IMR-90 (cell line): ENCODE results near the gene DENND1A. TPM values are rescaled to one million over a fixed set of nuclear protein-coding genes. Genes with fewer than 3 reads are reported as not detected.
A peak's percentile ranks its signal among the peaks of the same experiment; 100 is the strongest.

Experiments
- ATAC-seq: fragments of 200-7000 bp; cut with Tn5 transposase; 2 replicates; pipeline ENCODE4 v1.9.1; 2020; ENCODE audit warnings: low read depth, mild to moderate bottlenecking, moderate library complexity
- BruUV-seq: library from RNA; stranded (reverse); fragments of 400-500 nt; replicated peaks from 2 replicates; lab custom pipeline; 2021; lab: Mats Ljungman, UMichigan
- CTCF ChIA-PET: fragments of 300-600 bp; formaldehyde crosslinking; extraction: SDS; loops from one replicate; lab custom pipeline; 2021; ENCODE audit warnings: antibody characterized with exemption; lab: Yijun Ruan, JAX
- POLR2A ChIA-PET: fragments of 300-600 bp; sonication (Branson Sonifier 250); formaldehyde crosslinking; loops from one replicate; lab custom pipeline; 2022; ENCODE audit warnings: antibody characterized with exemption; ENCODE audit not compliant: unreplicated experiment; lab: Charles Lee
- DNase-seq: peaks from one replicate; pipeline ENCODE4 v3.0.0; 2013
- H2AFZ ChIP-seq: replicated peaks from 2 replicates; pipeline ENCODE3; 2013; ENCODE audit warnings: low read length, mild to moderate bottlenecking; ENCODE audit not compliant: poor library complexity
- H2AK5ac ChIP-seq: 2 replicates; pipeline ENCODE4 v1.6.1; 2013; ENCODE audit warnings: low read depth, low read length, inconsistent platforms
- H2AK9ac ChIP-seq: replicated peaks from 2 replicates; pipeline ENCODE3; 2013; ENCODE audit warnings: mild to moderate bottlenecking, low read depth, low read length, moderate library complexity; ENCODE audit not compliant: poor library complexity
- H2BK120ac ChIP-seq: 2 replicates; pipeline ENCODE4 v1.6.1; 2013; ENCODE audit warnings: low read depth, low read length, inconsistent platforms
- H2BK15ac ChIP-seq: 3 replicates; pipeline ENCODE4 v1.6.1; 2013; ENCODE audit warnings: low read depth, low read length, inconsistent platforms
- H2BK20ac ChIP-seq: 2 replicates; pipeline ENCODE4 v1.6.1; 2013; ENCODE audit warnings: low read depth, mild to moderate bottlenecking, inconsistent platforms, low read length, moderate library complexity
- H2BK5ac ChIP-seq: 2 replicates; pipeline ENCODE4 v1.6.1; 2013; ENCODE audit warnings: mild to moderate bottlenecking, low read depth, low read length, inconsistent platforms; ENCODE audit not compliant: poor library complexity, severe bottlenecking
- H3K14ac ChIP-seq: replicated peaks from 2 replicates; pipeline ENCODE4 v1.6.1; 2013; ENCODE audit warnings: low read depth, low read length, inconsistent platforms
- H3K18ac ChIP-seq: 2 replicates; pipeline ENCODE4 v1.6.1; 2013; ENCODE audit warnings: low read depth, low read length, control low read depth
- H3K23ac ChIP-seq: 2 replicates; pipeline ENCODE4 v1.6.1; 2013; ENCODE audit warnings: low read depth, low read length, inconsistent platforms
- H3K27ac ChIP-seq: 2 replicates; pipeline ENCODE4 v1.5.1; 2013; ENCODE audit warnings: mild to moderate bottlenecking, control low read depth, low read length; ENCODE audit not compliant: insufficient read depth
- H3K27me3 ChIP-seq: 2 replicates; pipeline ENCODE4 v1.6.1; 2013; ENCODE audit warnings: low read length; ENCODE audit not compliant: control insufficient read depth, insufficient read depth
- H3K36me3 ChIP-seq: 2 replicates; pipeline ENCODE4 v1.6.1; 2013; ENCODE audit warnings: low read length, mixed read lengths; ENCODE audit not compliant: control insufficient read depth, insufficient read depth
- H3K4ac ChIP-seq: 2 replicates; pipeline ENCODE4 v1.6.1; 2013; ENCODE audit warnings: low read depth, low read length, inconsistent platforms
- H3K4me1 ChIP-seq: 2 replicates; pipeline ENCODE4 v1.6.1; 2013; ENCODE audit warnings: low read length, mixed read lengths; ENCODE audit not compliant: control insufficient read depth, insufficient read depth
- H3K4me2 ChIP-seq: 2 replicates; pipeline ENCODE4 v1.6.1; 2013; ENCODE audit warnings: low read depth, mild to moderate bottlenecking, control low read depth, low read length, moderate library complexity
- H3K4me3 ChIP-seq: 2 replicates; pipeline ENCODE4 v1.5.1; 2013; ENCODE audit warnings: low read depth, mild to moderate bottlenecking, control low read depth, low read length, moderate library complexity; ENCODE audit not compliant: insufficient read depth
- H3K56ac ChIP-seq: 2 replicates; pipeline ENCODE4 v1.6.1; 2013; ENCODE audit warnings: low read length, inconsistent platforms; ENCODE audit not compliant: insufficient read depth; ENCODE audit errors: extremely low read depth
- H3K79me1 ChIP-seq, 2 experiments: 2 replicates each; pipeline ENCODE4 v1.6.1; 2013; ENCODE audit warnings: low read length in 2 of 2, inconsistent platforms in 1 of 2, low read depth in 1 of 2
- H3K9ac ChIP-seq: 2 replicates; pipeline ENCODE4 v1.6.1; 2013; ENCODE audit warnings: low read depth, low read length, control low read depth
- H3K9me1 ChIP-seq: 2 replicates; pipeline ENCODE4 v1.6.1; 2013; ENCODE audit warnings: low read length, inconsistent platforms; ENCODE audit not compliant: insufficient read depth
- H3K9me3 ChIP-seq: 2 replicates; pipeline ENCODE4 v1.6.1; 2013; ENCODE audit warnings: low read length; ENCODE audit not compliant: control insufficient read depth, insufficient read depth
- H4K20me1 ChIP-seq: 2 replicates; pipeline ENCODE4 v1.6.1; 2013; ENCODE audit warnings: low read length, inconsistent platforms; ENCODE audit not compliant: insufficient read depth
- H4K5ac ChIP-seq: 2 replicates; pipeline ENCODE4 v1.6.1; 2013; ENCODE audit warnings: mild to moderate bottlenecking, low read depth, low read length, control low read depth
- H4K8ac ChIP-seq, 2 experiments: 2 replicates each; pipeline ENCODE4 v1.6.1; 2013; ENCODE audit warnings: low read depth in 2 of 2, low read length in 2 of 2, control low read depth in 1 of 2, inconsistent platforms in 1 of 2
- H4K91ac ChIP-seq: 2 replicates; pipeline ENCODE4 v1.6.1; 2013; ENCODE audit warnings: low read depth, low read length, inconsistent platforms; ENCODE audit not compliant: insufficient read depth
- BHLHE40 ChIP-seq: fragments of 150-350 bp; IDR thresholded peaks from 2 replicates; pipeline ENCODE4 v1.6.1; 2016; ENCODE audit warnings: mild to moderate bottlenecking, low read depth, low read length
- CEBPB ChIP-seq: IDR thresholded peaks from 2 replicates; pipeline ENCODE4 v1.6.1; 2012; ENCODE audit warnings: low read depth, low read length, improper control_type of control experiment
- CHD1 ChIP-seq: IDR thresholded peaks from 2 replicates; pipeline ENCODE4 v1.6.1; 2012; ENCODE audit warnings: low read depth, low read length, improper control_type of control experiment
- FOS ChIP-seq: fragments of 150-350 bp; IDR thresholded peaks from 2 replicates; pipeline ENCODE4 v1.6.1; 2016; ENCODE audit warnings: low read depth, low read length
- MAFK ChIP-seq: IDR thresholded peaks from 2 replicates; pipeline ENCODE4 v1.6.1; 2012; ENCODE audit warnings: low read depth, low read length, improper control_type of control experiment
- MAZ ChIP-seq: IDR thresholded peaks from 2 replicates; pipeline ENCODE4 v1.6.1; 2012; ENCODE audit warnings: low read depth, mild to moderate bottlenecking, low read length, improper control_type of control experiment, moderate library complexity, borderline replicate concordance
- MXI1 ChIP-seq: IDR thresholded peaks from 2 replicates; pipeline ENCODE4 v1.6.1; 2012; ENCODE audit warnings: low read depth, mild to moderate bottlenecking, low read length, moderate library complexity, borderline replicate concordance
- NFE2L2 ChIP-seq: fragments of 150-350 bp; IDR thresholded peaks from 2 replicates; pipeline ENCODE4 v1.6.1; 2016; ENCODE audit warnings: low read depth, mild to moderate bottlenecking, low read length
- POLR2A ChIP-seq: IDR thresholded peaks from 2 replicates; pipeline ENCODE4 v1.6.1; 2012; ENCODE audit warnings: mild to moderate bottlenecking, low read depth, low read length
- RAD21 ChIP-seq: IDR thresholded peaks from 2 replicates; pipeline ENCODE4 v1.6.1; 2012; ENCODE audit warnings: low read length, improper control_type of control experiment
- RCOR1 ChIP-seq: IDR thresholded peaks from 2 replicates; pipeline ENCODE4 v1.6.1; 2012; ENCODE audit warnings: mild to moderate bottlenecking, low read length, improper control_type of control experiment; ENCODE audit not compliant: insufficient replicate concordance
- RFX5 ChIP-seq: IDR thresholded peaks from 2 replicates; pipeline ENCODE4 v1.8.0; 2012; ENCODE audit warnings: low read depth, mild to moderate bottlenecking, low read length, moderate library complexity
- SMC3 ChIP-seq: fragments of 150-350 bp; IDR thresholded peaks from 2 replicates; pipeline ENCODE4 v1.6.1; 2016; ENCODE audit warnings: low read depth, mild to moderate bottlenecking, antibody characterized with exemption, low read length, moderate library complexity
- WGBS, 2 experiments: methylation state at CpG; one replicate each; pipeline versions ENCODE4 v1.1.5 to v1.1.7; 2013; ENCODE audit warnings: missing lambda C conversion rate in 2 of 2; ENCODE audit not compliant: insufficient read length in 1 of 2; ENCODE audit errors: extremely low coverage in 2 of 2; 5-methylcytosine and 5-hydroxymethylcytosine counted together
- dilution Hi-C: fragments of 300-500 bp; cut with HindIII; formaldehyde crosslinking; loops from one replicate; pipeline ENCODE4 v1.14.3; 2018; ENCODE audit warnings: low sequenced_read_pairs; ENCODE audit not compliant: unreplicated experiment
- in situ Hi-C: fragments of 300-500 bp; cut with MboI; formaldehyde crosslinking; loops from 3 replicates; pipeline ENCODE4 v1.14.3; 2019; ENCODE audit warnings: low sequenced_read_pairs, inconsistent platforms, mixed read lengths
- intact Hi-C: fragments of 100-400 bp; cut with micrococcal nuclease; formaldehyde crosslinking; loops from 2 replicates; pipeline ENCODE4 v1.10.0; 2022
- polyA plus RNA-seq, 3 experiments: library from polyadenylated mRNA; depleted of rRNA; stranded (reverse); fragments of >200 nt; gene quantifications; 2 replicates each; pipeline ENCODE4 v1.2.3, GENCODE V29; 2012; ENCODE audit warnings: low replicate concordance in 1 of 3
- total RNA-seq: library from RNA; depleted of rRNA; stranded (reverse); fragments of >200 nt; gene quantifications from 2 replicates; pipeline ENCODE4 v1.2.3, GENCODE V29; 2012
- TF ChIP-seq, protein P1 (sequence below): fragments of 150-350 bp; IDR thresholded peaks from 2 replicates; pipeline ENCODE4 v1.6.1; 2017; ENCODE audit warnings: mild to moderate bottlenecking, antibody characterized with exemption, low read length, low read depth
- TF ChIP-seq, protein P2 (sequence below): conservative IDR thresholded peaks from 2 replicates; pipeline ENCODE4 v1.5.1; 2012; ENCODE audit warnings: mild to moderate bottlenecking, low read depth, low read length, improper control_type of control experiment
- TF ChIP-seq, protein P3 (sequence below): fragments of 150-350 bp; IDR thresholded peaks from 2 replicates; pipeline ENCODE4 v1.6.1; 2016; ENCODE audit warnings: low read depth, mild to moderate bottlenecking, low read length, moderate library complexity, borderline replicate concordance

The DENND1A gene
- total and polyA plus RNA-seq, 2 of the 4 experiments (the other 2 are of a cell fraction), result 21.4 to 27.6 TPM

DNA sequence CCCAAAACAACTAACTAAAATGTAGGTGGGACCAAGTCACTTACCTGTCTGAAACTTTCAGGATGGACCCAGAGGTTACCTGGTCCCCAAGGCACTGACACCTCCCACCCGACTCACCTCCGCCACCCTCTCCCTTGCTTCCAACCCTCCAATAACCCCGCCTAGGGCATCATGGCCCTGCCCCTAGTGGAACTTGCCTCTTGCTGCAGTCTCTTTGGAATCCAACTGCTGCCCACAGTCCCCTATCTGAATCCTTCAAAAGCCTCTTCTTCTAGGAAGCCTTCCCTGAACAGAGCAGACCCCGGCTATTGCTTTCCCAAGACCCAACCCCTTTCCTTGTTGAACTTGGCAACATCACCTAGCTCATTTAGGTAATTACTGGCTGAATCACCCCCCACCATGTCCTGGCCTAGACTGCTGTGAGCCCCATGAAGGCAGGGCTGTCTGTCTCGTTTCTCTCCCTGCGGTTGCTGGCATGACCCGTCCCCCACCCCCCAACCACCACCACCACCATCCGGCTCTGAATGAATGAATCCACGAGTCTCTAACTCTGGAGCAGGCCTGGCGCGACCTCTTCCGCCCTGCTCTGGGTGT is 564.5 kb downstream of the DENND1A start:
- H4K8ac ChIP-seq, result no peak overlapping the region
- H2AK5ac ChIP-seq, result no peak overlapping the region
- no peak overlapping the region for H3K14ac ChIP-seq
- TF ChIP-seq, protein P1, sequence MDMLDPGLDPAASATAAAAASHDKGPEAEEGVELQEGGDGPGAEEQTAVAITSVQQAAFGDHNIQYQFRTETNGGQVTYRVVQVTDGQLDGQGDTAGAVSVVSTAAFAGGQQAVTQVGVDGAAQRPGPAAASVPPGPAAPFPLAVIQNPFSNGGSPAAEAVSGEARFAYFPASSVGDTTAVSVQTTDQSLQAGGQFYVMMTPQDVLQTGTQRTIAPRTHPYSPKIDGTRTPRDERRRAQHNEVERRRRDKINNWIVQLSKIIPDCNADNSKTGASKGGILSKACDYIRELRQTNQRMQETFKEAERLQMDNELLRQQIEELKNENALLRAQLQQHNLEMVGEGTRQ, result no peak
- no peak for TF ChIP-seq CHD1
- TF ChIP-seq MAZ, result no peak
- no peak for TF ChIP-seq NFE2L2
- TF ChIP-seq CEBPB, result no peak
- TF ChIP-seq, protein P2, sequence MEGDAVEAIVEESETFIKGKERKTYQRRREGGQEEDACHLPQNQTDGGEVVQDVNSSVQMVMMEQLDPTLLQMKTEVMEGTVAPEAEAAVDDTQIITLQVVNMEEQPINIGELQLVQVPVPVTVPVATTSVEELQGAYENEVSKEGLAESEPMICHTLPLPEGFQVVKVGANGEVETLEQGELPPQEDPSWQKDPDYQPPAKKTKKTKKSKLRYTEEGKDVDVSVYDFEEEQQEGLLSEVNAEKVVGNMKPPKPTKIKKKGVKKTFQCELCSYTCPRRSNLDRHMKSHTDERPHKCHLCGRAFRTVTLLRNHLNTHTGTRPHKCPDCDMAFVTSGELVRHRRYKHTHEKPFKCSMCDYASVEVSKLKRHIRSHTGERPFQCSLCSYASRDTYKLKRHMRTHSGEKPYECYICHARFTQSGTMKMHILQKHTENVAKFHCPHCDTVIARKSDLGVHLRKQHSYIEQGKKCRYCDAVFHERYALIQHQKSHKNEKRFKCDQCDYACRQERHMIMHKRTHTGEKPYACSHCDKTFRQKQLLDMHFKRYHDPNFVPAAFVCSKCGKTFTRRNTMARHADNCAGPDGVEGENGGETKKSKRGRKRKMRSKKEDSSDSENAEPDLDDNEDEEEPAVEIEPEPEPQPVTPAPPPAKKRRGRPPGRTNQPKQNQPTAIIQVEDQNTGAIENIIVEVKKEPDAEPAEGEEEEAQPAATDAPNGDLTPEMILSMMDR, result no peak
- no peak for TF ChIP-seq RCOR1
- TF ChIP-seq BHLHE40, result no peak
- TF ChIP-seq MXI1, result no peak
- TF ChIP-seq RFX5, result no peak
- TF ChIP-seq, protein P3, sequence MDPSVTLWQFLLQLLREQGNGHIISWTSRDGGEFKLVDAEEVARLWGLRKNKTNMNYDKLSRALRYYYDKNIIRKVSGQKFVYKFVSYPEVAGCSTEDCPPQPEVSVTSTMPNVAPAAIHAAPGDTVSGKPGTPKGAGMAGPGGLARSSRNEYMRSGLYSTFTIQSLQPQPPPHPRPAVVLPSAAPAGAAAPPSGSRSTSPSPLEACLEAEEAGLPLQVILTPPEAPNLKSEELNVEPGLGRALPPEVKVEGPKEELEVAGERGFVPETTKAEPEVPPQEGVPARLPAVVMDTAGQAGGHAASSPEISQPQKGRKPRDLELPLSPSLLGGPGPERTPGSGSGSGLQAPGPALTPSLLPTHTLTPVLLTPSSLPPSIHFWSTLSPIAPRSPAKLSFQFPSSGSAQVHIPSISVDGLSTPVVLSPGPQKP, result no peak
- TF ChIP-seq MAFK, result no peak
- TF ChIP-seq SMC3, result no peak
- TF ChIP-seq RAD21, result no peak
- TF ChIP-seq POLR2A, result no peak
- TF ChIP-seq FOS, result no peak
- POLR2A ChIA-PET, result no interaction called here
- DNase-seq (no peak), ATAC-seq (no peak)
- in situ Hi-C loops (no loop called here), dilution Hi-C loops (no loop called here), intact Hi-C loops (no loop called here)
- H3K4me1 ChIP-seq, result peaks cover 8% of the 10 kb centered on the region; the same call in 1 of the 2 replicates
- H3K18ac ChIP-seq, result no peak overlapping the region
- no peaks in the 10 kb centered on the region for H4K20me1 ChIP-seq
- H3K9me3 ChIP-seq, result no peaks in the 10 kb centered on the region
- no peak overlapping the region for H3K4ac ChIP-seq
- H3K56ac ChIP-seq, result no peak overlapping the region
- no peaks in the 10 kb centered on the region for H3K79me1 ChIP-seq
- H2AK9ac ChIP-seq, result no peak overlapping the region
- no peaks in the 10 kb centered on the region for H3K36me3 ChIP-seq
- H3K4me3 ChIP-seq, result no peak overlapping the region
- no peak overlapping the region for H3K27ac ChIP-seq
- no peak overlapping the region for H3K4me2 ChIP-seq
- no peak overlapping the region for H3K9ac ChIP-seq
- H3K27me3 ChIP-seq, result peaks cover 26% of the 10 kb centered on the region
- H3K9me1 ChIP-seq, result no peaks in the 10 kb centered on the region
- no peak overlapping the region for H4K5ac ChIP-seq
- BruUV-seq, result no TSS peak
- no peak overlapping the region for H2BK20ac ChIP-seq
- no peak overlapping the region for H2BK15ac ChIP-seq
- no peak overlapping the region for H4K91ac ChIP-seq
- CTCF ChIA-PET, result no interaction called here
- no peak overlapping the region for H2BK5ac ChIP-seq
- 97% methylated on average over 4 of the region's 12 CpGs; no CpG with 5 or more reads in 1 of the 2 experiments for WGBS, 2 experiments
- no peak overlapping the region for H3K23ac ChIP-seq
- no peak overlapping the region for H2BK120ac ChIP-seq
- H2AFZ ChIP-seq, result peak overlapping the region; percentile 40
